GM12801 (cell line): ENCODE data around the gene MYH13.

Experiments used
- TF ChIP-seq, protein P1 (sequence below): IDR thresholded peaks from one replicate; pipeline ENCODE4 v1.5.1; 2011; ENCODE audit warnings: control low read depth; ENCODE audit not compliant: insufficient read length; ENCODE audit errors: extremely low read depth

The MYH13 gene

DNA sequence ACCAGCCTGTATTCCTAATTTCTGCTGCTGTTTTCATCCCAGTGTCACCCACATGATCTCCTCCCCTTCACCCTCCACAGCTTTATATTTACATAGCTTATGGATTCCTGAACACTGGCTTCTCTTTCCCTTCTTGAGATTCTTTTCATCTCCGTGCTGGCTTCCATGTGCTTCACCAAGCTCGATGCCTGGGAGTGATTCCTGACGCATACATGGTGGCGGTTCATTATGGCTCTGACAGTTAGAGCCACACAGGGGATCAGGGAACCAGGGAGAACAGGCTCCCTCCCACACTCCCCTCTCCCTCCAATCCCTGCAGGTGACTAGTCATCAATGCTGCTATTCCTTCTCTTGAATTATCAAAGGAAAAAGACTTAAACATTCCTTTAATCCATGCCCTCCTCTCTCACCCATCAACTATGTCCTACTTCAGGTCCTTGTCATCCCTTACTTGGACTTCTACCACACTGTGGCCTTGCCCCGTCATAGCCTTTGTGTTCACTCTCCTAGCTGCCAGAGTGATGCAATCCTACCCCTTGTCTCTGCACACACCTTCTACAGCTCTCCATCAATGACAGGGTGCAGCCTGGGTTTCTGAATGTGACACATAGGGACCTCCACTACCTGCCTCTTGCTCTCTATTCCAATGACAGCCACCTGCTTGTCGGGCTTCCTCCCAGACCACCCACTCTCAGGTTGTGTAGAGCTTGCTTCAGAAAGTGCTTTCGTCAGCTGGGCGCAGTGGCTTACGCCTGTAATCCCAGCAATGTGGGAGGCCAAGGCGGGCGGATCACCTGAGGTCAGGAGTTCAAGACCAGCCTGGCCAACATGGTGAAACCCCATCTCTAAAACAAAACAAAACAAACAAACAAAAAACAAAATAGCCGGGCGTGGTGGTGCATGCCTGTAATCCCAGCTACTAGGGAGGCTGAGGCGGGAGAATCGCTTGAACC lies 43.6 kb downstream of the MYH13 start:
- TF ChIP-seq, protein P1, sequence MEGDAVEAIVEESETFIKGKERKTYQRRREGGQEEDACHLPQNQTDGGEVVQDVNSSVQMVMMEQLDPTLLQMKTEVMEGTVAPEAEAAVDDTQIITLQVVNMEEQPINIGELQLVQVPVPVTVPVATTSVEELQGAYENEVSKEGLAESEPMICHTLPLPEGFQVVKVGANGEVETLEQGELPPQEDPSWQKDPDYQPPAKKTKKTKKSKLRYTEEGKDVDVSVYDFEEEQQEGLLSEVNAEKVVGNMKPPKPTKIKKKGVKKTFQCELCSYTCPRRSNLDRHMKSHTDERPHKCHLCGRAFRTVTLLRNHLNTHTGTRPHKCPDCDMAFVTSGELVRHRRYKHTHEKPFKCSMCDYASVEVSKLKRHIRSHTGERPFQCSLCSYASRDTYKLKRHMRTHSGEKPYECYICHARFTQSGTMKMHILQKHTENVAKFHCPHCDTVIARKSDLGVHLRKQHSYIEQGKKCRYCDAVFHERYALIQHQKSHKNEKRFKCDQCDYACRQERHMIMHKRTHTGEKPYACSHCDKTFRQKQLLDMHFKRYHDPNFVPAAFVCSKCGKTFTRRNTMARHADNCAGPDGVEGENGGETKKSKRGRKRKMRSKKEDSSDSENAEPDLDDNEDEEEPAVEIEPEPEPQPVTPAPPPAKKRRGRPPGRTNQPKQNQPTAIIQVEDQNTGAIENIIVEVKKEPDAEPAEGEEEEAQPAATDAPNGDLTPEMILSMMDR: no peak

DNA sequence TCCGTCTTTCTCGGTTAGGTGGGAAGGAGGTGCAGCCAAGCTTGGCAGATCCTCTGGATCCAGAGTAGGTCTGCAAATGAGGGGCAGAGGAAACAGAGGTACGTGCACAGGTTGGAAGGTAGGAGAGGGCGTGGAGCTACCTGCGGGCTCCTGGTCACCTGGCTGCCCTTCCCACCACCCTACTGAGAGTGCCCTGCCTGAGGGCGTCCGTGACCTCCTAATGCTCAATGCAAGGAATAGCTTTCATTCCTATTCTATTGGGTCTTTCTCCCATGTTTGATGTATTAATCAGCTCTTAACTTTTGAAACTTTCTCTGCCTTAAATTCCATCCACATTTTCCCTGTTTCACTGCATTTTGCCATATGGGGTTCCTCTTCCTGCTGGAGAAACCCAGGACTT lies 44.6 kb downstream of the MYH13 start:
- TF ChIP-seq, protein P1: no peak

DNA sequence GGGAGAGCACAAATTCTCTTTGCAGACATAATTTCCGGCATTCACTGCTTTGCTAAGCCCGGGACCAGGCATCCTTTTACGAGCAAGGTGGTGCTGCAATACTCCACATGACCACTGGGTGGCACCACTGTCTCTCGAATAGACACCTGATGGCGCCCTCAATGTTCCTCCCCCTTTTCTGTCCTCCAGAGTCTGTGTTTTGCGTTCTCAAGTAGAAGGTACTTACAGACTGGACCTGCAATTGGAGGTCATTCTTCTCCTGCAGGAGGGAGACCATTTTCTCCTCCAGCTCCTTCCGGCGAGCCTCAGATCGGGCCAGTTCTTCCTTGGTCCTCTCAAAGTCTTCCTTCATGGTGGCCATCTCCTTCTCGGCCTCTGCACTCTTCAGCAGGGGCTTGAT lies 45.2 kb downstream of the MYH13 start:
- TF ChIP-seq, protein P1: peak; percentile 32

DNA sequence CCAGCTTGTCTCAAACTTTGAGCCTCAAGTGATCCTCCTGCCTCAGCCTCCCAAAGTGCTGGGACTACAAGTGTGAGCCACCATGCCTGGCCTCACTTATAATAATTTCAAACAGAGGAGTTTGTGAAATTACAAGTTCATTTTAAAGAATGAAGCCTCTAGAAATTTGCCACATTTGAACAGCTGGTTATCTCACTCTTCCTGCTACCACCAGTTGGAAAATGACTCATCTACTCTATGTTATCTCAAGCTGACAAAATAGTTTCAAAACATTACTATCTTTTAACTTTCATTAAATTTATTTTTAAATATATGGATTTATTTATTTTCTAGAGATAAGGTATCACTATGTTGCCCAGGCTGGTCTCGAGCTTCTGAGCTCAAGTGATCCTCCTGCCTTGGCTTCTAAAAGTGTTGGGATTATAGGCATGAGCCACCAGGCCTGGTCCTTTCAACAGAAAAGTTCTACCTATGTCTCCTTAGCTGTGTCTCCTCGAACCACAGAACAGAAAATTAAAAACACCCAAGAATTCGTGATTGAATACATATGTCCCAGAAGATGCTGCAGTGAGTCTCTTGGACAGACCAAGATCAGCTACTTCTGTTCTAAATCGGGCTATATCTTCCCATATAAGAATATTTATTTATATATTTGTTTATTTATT lies 47.6 kb downstream of the MYH13 start:
- TF ChIP-seq, protein P1: no peak

DNA sequence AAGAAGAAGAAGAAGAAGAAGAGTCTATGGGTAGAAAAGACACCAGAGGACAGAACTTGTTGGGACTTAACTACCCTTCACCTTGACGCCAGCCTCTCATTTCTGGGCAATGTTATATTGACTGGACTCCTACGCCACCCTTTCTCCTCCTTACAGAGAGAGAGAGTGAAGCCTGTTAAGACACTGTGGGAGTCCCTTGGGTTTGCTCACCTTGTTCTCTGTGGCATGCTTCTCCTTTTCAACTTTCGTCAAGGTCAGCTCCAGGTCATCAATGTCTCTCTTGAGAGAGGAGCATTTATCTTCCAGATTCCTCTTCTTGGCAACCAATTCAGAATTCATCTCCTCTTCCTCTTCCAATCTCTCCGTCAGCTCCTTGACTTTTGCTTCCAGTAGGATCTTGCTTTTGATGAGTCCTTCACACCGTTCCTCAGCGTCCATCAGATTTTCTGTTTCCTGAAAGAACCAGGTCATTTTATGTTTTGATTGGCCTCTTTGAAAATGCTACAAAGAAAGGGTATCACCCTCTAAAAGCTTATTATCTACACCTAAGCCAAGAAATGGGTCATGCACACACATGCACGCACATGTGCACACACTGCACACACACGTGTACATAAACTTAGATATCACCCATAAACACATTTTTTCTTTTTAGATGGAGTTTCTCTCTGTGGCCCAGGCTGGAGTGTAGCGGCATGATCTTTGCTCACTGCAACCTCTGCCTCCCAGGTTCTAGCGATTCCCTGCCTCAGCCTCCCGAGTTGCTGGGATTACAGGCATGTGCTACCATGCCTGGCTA lies 48.8 kb downstream of the MYH13 start:
- TF ChIP-seq, protein P1: no peak

DNA sequence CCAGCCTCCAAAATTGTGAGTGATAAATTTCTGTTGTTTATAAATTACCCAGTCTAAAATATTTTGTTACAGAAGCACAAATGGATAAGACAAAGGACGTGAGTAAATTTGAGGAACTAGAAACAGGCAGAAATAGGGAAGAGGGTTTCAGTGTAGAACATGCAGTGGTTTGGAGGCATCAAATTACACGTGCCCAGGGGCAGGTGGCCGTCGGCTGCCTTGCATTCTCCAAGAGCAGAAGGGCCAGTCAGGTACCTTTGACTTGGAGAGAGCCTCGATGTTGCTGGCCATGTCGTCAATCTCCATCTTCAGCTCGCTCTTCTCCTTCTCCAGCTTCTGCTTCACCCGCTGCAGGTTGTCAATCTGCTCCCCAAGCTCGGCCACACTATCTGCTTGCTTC lies 54.3 kb downstream of the MYH13 start:
- TF ChIP-seq, protein P1: no peak

DNA sequence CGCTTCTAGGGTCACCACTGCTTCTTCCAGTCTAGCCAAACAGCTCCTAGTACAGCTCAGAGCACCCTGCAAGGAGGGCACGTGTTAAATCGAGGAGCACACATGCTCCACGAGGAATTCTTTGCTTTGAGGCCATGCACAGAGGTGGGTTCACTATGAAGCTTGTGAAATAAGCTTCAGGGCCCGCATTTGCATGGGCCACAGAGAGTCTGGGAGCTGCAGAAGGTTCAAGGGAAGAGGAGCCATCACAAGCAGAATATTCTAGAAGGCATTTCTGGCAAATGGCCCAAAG lies 55.3 kb downstream of the MYH13 start:
- TF ChIP-seq, protein P1: no peak
